Frontal cortex (tissue), 4 donors: ENCODE data around the gene TDRD6. TPM values are rescaled to one million over a fixed set of nuclear protein-coding genes. Genes with fewer than 3 reads are reported as not detected.
"Not testable (repeated sequence)": the region's sequence is repeated elsewhere in the genome, so short reads cannot be mapped to it uniquely, and the experiment has no call there.

Experiments used
- DNase-seq, 2 donors: peaks; one replicate each; pipeline ENCODE4 v3.0.0; 2012; ENCODE audit warnings: low spot score in 2 of 2
- FAIRE-seq: peaks from 2 replicates; lab custom pipeline; 2012; peaks lifted over from hg19 to GRCh38; lab: Jason Lieb, UNC
- total RNA-seq: library from RNA; depleted of rRNA; stranded (reverse); fragments of >200 nt; gene quantifications from one replicate; pipeline ENCODE4 v1.2.3, GENCODE V29; 2014
- donor health status: control.
- donor health status: control.
- donor health status: control.

Gene TDRD6, protein sequence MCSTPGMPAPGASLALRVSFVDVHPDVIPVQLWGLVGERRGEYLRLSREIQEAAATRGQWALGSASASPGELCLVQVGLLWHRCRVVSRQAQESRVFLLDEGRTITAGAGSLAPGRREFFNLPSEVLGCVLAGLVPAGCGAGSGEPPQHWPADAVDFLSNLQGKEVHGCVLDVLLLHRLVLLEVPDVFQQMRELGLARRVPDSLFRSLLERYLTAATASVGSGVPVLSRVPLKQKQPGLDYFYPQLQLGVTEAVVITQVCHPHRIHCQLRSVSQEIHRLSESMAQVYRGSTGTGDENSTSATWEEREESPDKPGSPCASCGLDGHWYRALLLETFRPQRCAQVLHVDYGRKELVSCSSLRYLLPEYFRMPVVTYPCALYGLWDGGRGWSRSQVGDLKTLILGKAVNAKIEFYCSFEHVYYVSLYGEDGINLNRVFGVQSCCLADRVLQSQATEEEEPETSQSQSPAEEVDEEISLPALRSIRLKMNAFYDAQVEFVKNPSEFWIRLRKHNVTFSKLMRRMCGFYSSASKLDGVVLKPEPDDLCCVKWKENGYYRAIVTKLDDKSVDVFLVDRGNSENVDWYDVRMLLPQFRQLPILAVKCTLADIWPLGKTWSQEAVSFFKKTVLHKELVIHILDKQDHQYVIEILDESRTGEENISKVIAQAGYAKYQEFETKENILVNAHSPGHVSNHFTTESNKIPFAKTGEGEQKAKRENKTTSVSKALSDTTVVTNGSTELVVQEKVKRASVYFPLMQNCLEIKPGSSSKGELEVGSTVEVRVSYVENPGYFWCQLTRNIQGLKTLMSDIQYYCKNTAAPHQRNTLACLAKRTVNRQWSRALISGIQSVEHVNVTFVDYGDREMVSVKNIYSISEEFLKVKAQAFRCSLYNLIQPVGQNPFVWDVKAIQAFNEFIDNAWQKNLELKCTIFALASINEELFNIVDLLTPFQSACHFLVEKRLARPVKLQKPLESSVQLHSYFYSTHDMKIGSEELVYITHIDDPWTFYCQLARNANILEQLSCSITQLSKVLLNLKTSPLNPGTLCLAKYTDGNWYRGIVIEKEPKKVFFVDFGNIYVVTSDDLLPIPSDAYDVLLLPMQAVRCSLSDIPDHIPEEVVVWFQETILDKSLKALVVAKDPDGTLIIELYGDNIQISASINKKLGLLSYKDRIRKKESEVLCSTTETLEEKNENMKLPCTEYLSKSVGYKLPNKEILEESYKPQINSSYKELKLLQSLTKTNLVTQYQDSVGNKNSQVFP (N-terminal part only)
- total RNA-seq = 0.41 TPM

DNA sequence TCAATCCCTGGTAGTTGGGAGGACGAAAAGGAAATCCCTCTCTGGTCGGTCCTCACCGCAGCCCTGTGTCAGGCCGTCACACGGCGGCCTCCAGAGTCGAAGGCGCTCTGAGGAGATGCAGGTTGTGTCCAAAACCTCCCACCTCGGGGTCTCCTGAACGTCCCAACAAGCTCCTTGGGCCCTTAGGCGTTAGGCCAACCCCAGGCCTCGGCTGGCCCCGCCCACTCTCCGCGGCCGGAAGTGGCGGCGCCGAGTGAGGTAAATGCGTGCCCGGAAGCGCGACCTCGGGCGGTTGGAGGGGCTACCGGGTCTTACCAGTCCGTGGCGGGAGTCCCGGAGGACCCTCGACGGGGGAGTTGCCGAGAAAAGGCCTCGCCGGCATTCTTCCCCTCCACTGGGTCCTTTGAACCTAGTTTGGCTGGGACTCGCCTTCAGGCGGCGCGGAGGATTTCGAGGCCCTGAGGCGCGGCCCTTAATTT is at the start of gene TDRD6:
TSS of gene TDRD6 (plus strand) at position 267 of the 479 bp plus-strand sequence. CDS start 244 bp downstream, outside the sequence.
- FAIRE-seq = no peak
- no peak for DNase-seq

DNA sequence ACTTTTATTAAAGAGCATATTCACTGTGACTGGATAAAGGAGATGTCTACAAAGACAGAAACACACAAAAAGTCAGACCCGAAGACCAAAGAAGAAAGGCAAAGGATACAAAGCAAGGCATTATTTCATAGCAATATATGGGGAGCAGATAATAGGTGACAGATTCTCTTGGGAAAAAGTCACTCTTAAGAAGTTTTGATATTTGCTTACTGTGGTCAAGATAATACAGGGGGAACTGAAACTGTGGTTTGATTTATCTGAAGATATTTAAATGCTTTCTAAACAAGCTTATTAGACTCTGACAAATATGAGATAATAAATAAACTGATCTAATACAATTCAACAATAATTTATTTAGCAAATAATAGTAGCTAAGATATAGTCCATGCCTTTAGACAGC is 49.8 kb upstream of the TDRD6 start:
- FAIRE-seq (no peak), DNase-seq (no peak)

DNA sequence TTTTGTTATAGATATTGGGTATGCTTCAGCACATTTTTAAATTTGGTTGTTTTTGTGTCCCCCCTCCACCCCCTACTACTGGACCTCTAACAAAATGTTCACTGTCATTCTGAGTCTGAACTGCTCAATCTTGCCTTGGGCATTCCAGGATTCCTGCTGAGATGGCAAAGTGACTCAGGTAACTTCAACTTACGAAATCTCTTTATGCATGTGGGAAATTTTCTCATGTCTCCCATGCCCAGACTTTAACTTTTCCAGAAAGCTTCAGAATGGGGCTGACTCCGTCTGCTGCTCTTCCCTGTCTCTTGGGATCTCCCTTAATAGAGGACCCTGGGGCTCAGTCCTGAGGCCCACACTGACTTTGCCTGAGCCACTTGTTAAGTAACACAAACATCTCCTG is 49.0 kb upstream of the TDRD6 start:
- FAIRE-seq = no peak
- no peak for DNase-seq

DNA sequence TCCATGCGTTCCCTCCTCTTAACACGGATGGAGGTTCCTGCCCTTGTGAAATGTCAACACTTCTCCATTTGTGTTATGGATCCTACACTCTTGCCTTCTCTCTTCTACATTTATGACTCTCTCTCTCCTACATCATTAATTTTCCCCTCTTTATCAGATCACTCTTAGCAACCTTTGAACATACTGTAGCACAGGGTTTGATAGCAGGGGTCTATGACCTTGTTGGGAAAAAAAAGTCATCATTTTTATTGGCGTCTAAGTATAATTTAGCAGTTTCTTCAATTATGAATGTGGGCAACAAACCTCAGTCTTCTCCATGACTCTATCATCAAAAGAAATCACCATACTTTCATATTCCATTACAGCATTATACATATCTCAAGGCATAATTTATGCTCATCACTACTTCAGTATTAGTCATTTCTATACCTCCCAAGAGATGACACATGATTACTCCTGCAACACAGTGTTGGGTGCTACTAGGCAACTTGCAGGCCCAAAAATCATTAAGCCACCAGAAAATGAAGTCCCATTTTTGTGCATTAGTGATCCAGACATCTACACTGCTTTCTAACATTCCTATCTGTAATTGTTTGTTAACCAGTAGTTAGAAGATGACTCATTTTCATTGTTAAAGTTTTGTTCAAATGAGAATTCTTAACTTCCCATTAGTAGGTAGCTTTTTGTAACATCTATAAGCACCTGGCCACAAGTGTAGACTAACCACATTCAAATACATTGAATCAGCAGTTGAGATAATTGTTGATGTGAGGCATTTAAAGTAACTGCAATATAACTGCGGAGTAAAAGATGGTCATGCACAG is 44.5 kb upstream of the TDRD6 start:
- DNase-seq = no peak
- no peak for FAIRE-seq

DNA sequence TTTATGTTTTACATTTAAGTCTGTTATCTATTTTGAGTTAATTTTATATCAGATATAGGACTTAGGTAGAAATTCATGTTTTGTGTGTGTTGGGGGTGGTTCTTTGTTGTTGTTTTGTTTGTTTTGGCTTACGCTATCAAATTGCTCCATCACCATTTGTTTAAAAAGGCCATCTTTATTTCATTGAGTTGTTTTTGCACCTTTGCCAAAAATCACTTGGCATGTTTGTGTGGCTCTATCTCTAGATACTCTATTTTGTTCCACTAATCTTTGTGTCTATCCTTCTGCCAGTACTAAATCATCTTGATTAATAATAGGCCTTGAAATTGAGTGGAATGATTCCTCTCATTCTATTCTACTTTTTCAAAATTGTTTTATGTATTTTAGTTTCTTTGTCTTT is 42.4 kb upstream of the TDRD6 start:
- no peak for FAIRE-seq
- DNase-seq = no peak

DNA sequence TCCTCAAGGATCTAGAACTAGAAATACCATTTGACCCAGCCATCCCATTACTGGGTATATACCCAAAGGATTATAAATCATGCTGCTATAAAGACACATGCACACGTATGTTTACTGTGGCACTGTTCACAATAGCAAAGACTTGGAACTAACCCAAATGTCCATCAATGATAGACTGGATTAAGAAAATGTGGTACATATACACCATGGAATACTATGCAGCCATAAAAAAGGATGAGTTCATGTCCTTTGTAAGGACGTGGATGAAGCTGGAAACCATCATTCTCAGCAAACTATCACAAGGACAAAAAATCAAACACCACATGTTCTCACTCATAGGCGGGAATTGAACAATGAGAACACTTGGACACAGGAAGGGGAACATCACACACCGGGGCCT is 39.6 kb upstream of the TDRD6 start:
- not testable (repeated sequence) for FAIRE-seq, DNase-seq

DNA sequence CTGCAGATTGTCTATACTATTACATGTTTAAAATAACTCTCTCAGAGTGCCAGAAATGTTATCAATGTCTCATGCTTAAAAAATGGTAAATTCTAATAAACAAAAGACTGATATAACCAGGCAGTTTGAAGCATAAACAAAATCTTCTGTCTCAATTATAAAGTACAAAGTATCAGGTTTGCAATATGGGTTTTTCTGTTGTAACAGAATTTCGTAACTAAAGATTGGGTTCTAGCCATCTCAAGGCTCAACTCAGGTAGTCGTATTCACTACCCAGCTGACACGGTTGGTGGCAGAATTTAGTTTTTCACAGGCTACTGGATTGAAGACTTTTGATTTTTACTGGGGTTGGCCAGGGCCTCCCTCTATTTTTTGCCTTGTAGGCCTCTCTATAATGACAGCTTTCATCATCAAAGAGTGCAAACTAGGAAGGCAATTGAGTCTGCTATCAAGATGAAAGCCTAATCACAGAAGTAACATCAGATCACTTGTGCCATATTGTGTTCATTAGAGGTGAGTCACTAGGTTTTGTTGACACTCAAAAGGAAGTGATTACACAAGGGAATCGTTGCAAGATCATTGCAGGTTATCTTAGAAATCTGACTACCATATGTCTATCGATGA is 38.7 kb upstream of the TDRD6 start:
- no peak for DNase-seq
- no peak for FAIRE-seq

DNA sequence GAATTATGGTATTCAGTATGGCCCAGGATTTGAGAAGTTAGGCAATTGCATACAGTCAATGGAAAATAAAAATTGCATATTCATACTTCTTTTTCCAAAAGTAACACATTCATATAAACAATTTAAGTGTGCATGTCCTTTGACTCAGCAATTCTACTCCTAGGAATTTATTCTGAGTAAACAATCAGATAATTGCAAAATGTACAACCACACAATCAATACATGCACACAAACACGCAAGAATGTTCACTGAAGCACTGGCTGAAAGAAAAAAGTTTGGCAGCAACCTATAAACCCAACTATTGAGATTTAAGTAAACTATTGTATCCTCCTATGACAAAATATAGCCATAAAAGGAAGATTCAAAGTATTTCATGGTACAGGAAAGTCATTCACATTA is 36.7 kb upstream of the TDRD6 start:
- no peak for FAIRE-seq
- no peak for DNase-seq

DNA sequence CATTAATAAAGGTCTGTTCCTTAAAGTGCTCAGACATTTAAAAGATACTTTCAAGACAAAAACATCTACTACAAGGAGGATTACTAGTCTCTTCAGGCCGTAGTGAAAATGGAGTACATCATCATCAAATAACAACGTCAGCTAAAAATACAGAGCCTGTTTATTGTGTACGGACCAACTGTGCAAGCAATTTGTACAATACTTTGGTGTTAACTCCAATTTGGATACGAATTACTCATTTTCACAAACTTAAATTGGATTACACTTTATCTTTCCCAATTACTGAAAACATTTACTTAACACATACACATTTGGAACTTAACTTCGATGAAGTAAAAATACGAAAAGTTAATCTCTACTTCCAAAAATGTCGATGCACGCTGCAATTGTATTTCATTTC is 35.9 kb upstream of the TDRD6 start:
- DNase-seq (no peak), FAIRE-seq (no peak)

DNA sequence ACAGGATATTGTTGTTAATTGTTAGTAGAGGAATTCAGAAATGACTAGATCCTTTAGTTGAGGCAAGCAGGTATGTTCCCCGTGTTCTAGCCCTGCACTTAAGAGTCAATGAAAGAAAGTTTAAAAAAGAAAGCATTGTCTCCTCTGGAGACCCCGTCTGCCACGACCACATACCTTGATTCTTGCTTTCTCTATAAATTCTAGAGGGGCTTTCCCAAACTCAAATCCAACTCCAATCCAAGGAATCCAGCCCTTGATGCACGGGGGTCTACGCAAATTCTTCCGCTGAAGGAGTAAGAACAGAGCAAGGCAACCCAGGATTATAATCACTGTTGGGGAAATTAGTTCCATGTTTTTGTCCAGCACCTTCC is 35.5 kb upstream of the TDRD6 start:
- no peak for DNase-seq
- FAIRE-seq = no peak

DNA sequence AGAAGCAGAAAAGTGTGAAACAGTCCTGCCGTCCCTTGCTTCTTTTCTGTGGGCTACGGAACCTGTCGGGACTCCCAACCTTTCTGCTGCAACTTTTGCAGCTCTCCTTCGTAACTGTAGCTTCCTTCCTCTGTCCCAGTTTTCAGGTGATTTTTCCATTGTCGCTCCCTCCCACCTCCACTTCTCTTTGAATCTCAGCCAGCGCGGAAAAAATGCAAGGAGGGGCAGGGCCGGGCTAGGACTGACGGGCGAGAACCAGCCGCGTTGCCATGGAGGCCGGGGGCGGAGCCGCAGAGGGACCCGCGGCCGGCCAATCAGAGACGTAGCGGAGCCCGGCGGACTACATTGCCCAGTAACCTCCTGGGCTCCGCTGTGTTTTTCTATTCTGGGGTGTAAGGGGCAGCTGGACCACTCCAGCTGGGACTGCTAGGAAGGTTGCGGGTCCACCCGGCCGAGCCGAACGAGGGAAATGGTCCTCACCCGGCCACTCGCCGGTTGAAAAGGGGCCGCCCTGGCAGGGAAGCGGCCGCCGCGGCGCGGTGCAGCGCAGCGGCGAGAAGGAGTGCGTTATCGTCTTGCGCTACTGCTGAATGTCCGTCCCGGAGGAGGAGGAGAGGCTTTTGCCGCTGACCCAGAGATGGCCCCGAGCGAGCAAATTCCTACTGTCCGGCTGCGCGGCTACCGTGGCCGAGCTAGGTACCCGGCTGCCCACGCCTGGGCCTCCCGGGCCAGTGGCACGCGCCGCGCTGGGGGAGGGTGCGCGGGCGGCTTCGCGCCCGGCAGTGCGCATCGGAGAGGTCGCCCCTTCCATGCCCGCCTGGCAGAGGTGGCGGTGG is 34.9 kb upstream of the TDRD6 start, which contains the start of the genes CYP39A1 and SLC25A27:
TSS of gene CYP39A1 (minus strand) at position 216 of the 836 bp plus-strand sequence. CDS start 236 bp downstream, outside the sequence.
TSS of gene SLC25A27 (plus strand) at position 373 of the 836 bp plus-strand sequence. CDS start at position 591, 218 bp downstream.
- peak; percentile 85 to 88 for DNase-seq
- FAIRE-seq = peak; percentile 89

DNA sequence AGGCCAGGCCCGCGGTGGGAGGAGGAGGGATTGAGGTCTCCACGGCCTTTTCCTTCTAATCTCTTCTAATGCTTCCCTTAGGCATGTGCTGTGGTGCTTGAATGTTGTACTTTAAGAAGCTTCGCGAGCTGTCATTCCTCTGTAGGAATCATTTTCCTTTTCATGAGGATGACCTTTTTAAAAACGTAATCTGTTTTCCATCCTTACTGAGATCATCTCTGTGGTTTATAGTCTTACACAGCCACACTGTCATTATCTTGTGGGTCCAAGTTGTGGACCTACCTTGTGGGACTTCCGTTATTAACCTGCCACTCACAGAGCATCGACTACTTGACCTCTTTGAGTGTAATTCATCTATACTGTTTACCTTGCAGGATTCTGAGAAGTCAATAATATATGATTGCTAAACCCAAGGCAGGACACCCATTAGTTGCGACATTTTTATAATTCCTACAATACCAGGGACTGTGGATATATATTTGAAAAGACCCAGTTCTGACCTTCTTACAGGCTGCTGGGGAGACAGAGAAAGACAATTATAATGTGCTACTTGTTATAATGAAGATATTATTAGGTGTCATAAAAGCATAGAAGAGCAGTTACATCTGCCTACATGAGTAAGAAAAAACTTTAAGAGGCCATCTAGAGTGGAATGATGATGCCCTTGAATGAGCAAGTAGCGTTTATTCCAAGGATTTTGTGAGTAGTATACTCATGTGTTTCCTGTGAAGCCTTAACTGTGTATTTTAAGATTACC is 34.1 kb upstream of the TDRD6 start:
- no peak for FAIRE-seq
- no peak for DNase-seq

DNA sequence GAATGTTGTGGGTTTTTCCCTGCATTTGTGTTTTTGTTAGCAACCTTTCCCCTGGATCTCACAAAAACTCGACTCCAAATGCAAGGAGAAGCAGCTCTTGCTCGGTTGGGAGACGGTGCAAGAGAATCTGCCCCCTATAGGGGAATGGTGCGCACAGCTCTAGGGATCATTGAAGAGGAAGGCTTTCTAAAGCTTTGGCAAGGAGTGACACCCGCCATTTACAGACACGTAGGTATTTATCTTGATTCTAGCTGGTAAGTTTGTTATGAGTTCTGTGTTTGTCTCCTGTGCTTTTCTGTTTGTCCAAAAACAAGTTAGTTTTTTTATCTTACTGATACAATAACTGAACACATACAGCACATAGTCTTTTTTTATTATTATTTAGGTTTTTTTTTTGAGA is 31.9 kb upstream of the TDRD6 start:
- DNase-seq = no peak
- no peak for FAIRE-seq

DNA sequence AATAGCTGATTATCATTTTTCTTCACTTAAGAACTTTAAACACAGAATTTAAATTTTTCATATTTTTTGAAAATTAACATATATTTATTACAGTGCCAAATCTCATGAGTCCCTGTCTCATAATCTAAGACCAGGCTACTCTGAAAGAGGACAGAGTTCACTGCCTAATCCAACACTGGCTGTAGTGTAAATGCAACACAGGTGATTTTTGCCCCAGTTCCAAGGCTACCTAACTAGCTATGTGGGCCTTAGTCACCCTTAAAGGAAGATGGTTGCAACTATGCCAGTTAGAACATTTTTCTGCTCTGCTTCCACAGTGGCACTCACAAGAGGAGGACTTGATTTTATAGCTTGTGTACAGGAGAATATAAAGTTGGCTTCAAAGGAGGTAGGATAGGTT is 30.0 kb upstream of the TDRD6 start:
- DNase-seq (no peak), FAIRE-seq (no peak)

DNA sequence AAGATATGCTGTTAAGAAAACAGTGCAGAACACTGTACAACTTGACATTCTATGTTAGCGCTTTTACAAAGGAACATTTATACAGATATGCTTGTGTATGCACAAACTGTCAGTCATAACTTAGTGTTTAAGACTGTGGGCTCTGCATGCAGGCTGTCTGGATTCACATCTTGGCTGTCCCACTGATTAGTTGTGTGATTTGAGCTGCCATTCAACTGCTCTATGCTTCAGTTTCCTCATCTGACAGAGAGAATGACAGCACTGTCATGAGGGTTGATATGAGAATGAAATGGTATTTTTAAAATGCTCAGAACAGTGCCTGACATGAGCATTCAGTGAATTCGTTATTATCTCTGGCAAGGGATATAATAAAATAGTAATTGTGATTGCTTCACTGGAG is 26.2 kb upstream of the TDRD6 start:
- DNase-seq = no peak
- FAIRE-seq = no peak

DNA sequence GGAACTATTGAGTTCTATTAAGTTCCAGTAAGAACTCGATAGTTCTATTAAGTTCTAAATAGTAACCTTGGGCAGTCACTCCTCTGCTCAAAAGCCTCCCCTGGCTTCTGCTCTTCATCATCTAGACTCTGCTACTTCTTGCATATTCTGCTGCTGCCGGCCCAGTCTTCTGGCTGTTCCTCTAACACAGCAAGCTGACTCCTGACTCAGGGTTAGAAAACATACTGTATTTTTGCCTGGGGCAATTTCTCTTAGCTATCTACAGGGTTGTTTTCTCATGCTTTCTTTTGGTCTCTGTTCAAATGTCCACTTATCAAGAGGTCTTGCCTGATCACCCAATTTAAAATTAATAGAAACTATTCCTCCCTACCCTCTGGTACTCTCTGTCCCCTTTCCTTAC is 20.3 kb upstream of the TDRD6 start:
- DNase-seq = no peak

DNA sequence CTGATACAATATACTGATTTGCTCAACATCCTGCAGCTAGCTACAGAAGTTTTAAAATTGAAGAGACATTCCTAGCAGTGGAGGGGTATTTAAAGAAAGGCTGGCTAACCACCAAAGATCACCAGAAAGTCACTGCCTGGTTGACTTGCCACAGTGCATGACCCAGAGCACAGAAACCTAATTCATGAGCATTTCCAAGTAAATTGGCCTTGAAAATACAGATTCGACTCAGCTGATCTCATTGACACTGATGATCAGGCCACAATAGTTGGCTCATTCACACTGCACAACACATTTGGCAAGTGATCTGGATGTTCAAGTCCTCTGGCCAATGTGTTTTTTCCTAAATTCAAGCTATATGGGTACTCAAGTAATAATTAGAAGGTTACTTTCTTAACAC is 13.3 kb upstream of the TDRD6 start:
- DNase-seq (no peak), FAIRE-seq (no peak)

More for the DNA sequence above, 20.3 kb upstream of the TDRD6 start:
- FAIRE-seq = no peak
